GM04503 (cell line): ENCODE data around the gene MGAT5.

Experiments
- DNase-seq: peaks from one replicate; pipeline ENCODE4 v3.0.0-alpha.2; 2012; ENCODE audit warnings: low read depth

Gene MGAT5

GRCh38 chr2:134304394-134305108 is 50.7 kb downstream of the MGAT5 start:
- DNase-seq, result no peak

DNA sequence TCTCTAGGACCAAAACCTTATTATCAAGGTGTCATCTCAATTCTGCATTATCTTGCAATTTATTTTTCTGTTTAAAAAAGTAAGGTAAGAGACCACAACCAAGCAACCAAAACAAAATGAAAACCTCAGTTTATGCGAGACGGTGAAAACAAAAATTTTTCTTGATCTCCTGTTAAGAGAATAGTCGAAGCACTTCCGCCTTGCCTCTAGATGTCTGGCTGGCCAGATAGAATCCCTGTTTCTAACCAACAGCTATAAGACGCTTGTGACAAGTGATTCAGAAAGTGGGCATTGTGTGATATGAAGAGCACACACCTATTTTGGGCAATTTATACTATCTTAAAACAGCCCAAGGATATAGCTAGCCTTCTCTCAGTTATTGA is 51.2 kb downstream of the MGAT5 start:
- no peak for DNase-seq

DNA sequence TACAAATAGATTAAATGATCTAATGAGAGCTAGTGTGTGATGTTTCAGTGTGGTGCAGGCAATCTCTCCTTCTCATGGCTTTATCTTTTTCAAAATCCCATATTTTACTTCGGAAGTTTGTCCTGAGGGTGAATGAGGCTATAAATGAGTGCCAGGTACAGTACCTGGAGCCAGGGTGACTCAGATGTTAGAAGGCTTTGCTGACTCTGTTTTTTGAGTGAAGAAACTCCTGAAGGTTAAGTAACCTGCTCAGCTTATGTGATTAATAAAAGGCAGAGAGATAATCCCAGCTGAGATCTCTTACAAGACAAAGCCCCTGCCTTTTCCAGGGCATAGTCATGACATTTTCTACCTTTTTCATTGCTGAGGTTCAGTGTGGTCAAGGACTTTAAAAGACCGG is 52.6 kb downstream of the MGAT5 start:
- no peak for DNase-seq

- DNase-seq, result no peak
These were observed 53.5 kb downstream of the MGAT5 start for GRCh38 chr2:134307334-134307733.

GRCh38 chr2:134308474-134309385 is 54.9 kb downstream of the MGAT5 start:
- no peak for DNase-seq

DNA sequence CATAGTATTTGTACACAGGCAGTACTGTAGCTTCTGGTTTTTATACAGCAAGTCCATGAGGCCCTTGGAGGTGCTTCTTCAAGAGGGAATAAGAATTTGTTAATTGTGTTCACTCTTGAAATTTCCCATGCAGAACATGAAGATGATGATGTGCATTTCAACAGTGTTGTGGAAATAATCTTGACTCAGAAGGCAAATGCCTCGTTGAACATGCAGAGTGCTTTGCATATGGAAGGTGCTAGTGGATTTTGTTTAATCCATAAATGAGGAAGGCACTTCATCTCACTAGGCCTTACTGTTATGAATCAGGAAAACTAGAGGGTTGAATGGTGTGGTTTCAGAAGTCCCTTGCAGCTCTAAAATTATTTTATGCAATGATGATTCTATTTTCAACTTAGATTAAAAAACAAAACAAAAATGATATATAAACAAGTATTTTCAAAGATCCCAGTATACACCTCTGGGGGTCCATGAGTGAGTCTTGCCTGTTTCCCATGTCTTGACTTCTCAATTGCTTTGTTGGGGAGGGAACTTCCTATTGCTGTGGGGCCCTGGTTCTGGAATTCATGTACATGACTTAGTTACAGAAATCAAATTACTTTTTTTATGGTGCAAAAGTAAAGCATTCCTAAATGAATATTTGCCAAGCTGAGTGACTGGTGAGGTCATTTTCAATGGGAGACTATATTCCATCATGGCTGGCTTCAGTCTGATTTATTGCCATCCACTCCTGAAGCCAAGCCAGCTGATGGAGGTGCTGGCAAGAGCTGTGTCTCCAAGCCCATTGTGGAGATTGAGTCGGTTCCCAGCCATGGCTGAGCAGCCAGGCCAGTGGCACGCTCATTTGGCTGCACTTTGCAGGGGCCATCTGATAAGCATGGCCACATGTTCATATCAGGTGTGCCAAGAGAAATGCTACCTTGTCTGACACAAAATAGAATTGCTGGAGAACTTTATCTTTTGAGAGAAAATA is 56.5 kb downstream of the MGAT5 start:
- DNase-seq, result no peak

- no peak for DNase-seq
These were observed 58.6 kb downstream of the MGAT5 start for GRCh38 chr2:134312482-134312881.

- DNase-seq, result no peak
These were observed 60.3 kb downstream of the MGAT5 start for GRCh38 chr2:134314202-134314601.

DNA sequence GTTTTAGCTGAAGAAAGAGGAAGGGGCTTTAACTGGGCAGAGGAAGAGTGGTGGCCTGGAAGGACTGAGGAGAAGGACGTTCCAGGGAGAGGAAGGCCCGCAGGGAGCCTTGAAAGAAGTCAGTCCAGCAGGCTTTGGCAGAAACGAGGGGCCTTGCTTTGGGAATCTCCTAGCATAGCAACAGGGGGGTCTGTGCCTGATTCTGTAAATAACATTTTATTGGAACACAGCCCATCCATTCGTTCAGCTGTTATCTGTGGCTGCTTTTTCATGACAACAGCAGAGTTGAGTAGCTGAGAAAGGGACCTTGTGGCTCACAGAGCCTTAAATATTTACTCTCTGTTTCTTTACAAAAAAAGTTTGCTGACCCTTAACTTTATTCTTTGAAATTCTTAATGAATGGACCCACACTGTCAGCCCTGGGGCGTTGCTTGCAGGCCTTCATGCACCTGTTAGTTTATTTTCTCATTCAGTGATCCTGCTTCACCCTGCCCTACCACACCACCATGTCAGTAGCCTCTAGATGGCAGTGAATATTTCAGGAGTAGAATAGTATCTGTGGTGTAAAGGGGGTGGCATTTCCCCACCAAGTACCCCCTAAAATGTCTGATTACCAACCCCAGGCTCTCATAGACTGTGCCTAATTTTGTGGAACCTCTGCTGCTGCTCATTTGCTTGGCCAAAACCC is 61.0 kb downstream of the MGAT5 start:
- DNase-seq, result no peak

DNA sequence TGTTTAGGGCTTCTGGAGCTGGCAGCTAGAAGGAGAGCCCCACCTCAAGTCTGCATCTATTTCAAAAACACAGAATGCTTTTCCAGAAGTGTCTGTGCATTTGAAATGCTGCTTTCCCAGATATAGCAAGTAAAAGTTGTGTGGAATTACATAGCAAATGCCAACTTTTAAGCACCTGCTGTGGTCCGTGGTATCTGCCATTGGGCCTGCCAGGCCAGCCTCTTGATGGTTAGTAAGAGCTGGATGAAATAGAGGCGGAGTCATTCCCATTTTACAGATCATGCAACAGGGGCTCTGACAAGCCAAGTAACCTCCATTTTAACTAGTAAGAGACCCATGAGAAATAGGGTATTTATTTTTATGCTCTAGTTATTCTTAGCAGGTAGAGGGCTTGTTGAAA is 61.6 kb downstream of the MGAT5 start:
- no peak for DNase-seq

DNA sequence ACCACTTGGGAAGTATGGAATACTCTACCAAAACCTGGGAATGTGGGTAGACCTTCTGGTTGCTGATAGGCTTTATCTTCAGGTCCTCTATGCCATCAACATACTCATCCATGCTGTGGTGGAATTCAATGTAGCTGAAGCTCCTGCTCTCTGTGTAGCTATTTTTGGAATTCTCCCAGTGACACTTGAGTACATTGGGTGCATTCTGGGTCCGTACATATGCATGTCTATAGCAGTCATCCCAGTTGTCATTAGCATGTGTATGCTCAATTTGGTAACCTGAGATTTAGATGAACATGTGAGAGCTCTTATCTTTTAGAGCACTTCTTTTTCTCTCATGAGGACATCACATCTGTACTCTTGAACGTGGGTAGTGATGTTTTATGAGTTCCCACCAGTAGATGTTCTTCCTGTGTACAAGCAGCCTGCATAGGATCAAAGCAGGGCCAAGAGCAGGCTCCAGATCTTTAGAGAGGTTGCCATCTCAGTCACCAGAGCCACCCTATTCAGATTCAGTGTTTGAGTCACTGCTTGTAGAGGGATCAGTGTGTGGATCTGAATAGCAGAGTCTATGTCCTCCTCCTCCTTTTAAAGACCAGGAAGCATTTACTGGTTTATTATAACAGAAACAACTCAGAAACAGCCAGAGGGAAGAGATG is 65.9 kb downstream of the MGAT5 start:
- no peak for DNase-seq

GRCh38 chr2:134320930-134321329 is 67.1 kb downstream of the MGAT5 start:
- no peak for DNase-seq

- no peak for DNase-seq
These were observed 69.9 kb downstream of the MGAT5 start for GRCh38 chr2:134323777-134324176.

- no peak for DNase-seq
These were observed 70.6 kb downstream of the MGAT5 start for GRCh38 chr2:134324430-134324829.

- no peak for DNase-seq
These were observed 71.1 kb downstream of the MGAT5 start for GRCh38 chr2:134324947-134325346.

GRCh38 chr2:134325696-134326095 is 71.8 kb downstream of the MGAT5 start:
- DNase-seq, result no peak

DNA sequence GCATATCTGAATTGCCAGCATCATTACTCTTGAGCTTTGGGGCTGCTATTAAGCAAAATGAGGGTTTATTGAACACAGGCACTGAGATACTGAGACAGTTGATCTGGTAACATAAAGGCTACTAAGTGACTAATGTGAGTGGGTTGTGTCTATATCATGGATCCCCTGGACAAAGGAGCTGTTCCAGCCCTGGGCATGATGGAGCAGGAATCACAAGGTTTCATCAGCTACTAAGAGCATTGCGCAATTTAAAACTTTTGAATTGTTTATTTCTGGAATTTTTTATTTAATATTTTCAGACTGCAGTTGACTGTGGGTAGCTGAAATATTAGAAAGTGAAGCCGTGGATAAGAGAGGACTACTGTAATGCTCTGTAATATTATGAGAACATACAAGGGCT is 73.5 kb downstream of the MGAT5 start:
- no peak for DNase-seq

DNA sequence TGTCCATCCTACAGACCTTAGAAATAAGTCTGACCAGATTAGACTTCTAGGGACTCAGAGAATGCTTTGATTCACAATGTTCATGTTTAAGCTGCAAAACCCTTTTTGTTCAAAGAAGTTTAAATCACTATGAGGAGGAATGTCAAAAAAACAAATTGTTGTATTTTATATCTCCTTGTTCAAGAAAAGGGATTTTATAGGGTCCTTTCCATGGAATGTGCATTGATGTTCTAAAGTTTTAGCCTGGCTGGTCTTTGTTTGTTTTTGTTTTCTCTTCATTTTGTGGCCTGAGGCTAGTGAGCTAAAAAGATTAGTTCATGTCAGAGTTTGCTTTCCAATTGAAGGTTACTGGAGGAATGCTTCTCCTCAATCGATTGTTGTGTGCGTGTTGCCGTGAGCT is 77.2 kb downstream of the MGAT5 start:
- DNase-seq, result no peak

GRCh38 chr2:134333646-134334189 is 79.8 kb downstream of the MGAT5 start:
- no peak for DNase-seq

GRCh38 chr2:134334542-134335353 is 80.9 kb downstream of the MGAT5 start:
- no peak for DNase-seq
